Astrocyte of the spinal cord (primary cell): Measurements from ENCODE around the gene CFAP97.

ENCODE experiments used
- DNase-seq: peaks from one replicate; pipeline ENCODE4 v3.0.0; 2011; ENCODE audit warnings: low read depth, low spot score
- H3K4me3 ChIP-seq: 2 replicates; pipeline ENCODE4 v1.5.1; 2011; ENCODE audit warnings: low read depth, mild to moderate bottlenecking, low read length, moderate library complexity
- in situ Hi-C: cut with HindIII; loops from 2 replicates; pipeline ENCODE4 v1.10.0; 2017; ENCODE audit warnings: low sequenced_read_pairs
- TF ChIP-seq, protein P1 (sequence below): IDR thresholded peaks from 2 replicates; pipeline ENCODE4 v1.5.1; 2012; ENCODE audit warnings: low read depth, mild to moderate bottlenecking, low read length, inconsistent platforms

CFAP97 gene

DNA sequence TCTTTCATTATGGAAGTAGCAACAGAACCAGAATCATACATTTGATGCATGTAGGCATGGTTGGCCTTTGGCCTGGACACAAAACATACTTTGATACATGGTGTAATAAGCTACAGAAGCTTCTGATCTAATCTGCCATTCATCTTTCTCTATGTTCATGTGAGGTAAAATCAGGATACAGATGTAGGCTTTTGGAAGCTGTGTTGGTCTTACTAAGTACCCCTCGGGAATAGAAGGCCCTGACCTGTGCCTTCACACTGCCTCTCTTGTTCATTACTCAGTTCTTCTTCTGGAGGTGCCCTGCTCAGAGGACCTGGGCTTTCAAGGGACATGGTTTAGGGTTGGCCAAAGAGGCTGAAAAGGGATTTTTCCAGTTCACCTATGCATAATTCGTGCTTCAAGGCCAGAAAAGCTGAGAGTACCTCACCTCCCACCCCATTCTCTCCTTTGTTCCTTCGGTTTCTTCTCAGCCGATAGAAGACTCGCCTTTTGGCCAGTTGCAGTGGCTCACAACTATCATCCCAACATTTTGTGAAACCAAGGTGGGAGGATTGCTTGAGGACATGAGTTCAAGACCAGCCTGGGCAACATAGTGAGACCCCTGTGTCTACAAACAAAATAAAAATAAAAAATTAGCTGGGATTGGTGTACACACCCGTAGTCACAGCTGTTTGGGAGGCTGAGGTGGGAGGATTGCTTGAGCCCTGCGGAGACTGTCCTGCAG, 31.5 kb upstream of the CFAP97 start:
- DNase-seq = no peak
- TF ChIP-seq, protein P1, sequence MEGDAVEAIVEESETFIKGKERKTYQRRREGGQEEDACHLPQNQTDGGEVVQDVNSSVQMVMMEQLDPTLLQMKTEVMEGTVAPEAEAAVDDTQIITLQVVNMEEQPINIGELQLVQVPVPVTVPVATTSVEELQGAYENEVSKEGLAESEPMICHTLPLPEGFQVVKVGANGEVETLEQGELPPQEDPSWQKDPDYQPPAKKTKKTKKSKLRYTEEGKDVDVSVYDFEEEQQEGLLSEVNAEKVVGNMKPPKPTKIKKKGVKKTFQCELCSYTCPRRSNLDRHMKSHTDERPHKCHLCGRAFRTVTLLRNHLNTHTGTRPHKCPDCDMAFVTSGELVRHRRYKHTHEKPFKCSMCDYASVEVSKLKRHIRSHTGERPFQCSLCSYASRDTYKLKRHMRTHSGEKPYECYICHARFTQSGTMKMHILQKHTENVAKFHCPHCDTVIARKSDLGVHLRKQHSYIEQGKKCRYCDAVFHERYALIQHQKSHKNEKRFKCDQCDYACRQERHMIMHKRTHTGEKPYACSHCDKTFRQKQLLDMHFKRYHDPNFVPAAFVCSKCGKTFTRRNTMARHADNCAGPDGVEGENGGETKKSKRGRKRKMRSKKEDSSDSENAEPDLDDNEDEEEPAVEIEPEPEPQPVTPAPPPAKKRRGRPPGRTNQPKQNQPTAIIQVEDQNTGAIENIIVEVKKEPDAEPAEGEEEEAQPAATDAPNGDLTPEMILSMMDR = no peak
- no peak overlapping the region for H3K4me3 ChIP-seq
- in situ Hi-C loops = no loop called here

DNA sequence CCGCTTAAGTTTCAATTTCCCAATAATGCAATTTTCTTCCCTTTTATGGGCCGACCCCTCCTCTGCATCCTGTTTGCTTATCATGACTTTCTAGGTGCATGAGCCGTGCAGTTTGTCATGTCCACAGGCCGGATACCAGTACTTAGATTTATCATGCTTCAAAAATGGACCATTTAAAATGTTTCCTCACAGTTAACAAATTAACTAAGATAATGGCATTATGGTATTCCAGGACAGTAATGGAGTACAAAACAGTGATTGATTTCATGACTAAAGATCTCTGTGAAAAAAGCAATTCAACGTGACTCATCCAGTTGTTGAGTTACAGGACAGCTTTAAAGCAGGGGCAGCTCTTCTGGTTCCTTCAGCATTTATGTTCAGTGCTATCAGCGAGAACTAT, 28.6 kb upstream of the CFAP97 start:
- TF ChIP-seq, protein P1 = no peak
- no peak for DNase-seq
- H3K4me3 ChIP-seq = no peak overlapping the region
- in situ Hi-C loops = no loop called here

DNA sequence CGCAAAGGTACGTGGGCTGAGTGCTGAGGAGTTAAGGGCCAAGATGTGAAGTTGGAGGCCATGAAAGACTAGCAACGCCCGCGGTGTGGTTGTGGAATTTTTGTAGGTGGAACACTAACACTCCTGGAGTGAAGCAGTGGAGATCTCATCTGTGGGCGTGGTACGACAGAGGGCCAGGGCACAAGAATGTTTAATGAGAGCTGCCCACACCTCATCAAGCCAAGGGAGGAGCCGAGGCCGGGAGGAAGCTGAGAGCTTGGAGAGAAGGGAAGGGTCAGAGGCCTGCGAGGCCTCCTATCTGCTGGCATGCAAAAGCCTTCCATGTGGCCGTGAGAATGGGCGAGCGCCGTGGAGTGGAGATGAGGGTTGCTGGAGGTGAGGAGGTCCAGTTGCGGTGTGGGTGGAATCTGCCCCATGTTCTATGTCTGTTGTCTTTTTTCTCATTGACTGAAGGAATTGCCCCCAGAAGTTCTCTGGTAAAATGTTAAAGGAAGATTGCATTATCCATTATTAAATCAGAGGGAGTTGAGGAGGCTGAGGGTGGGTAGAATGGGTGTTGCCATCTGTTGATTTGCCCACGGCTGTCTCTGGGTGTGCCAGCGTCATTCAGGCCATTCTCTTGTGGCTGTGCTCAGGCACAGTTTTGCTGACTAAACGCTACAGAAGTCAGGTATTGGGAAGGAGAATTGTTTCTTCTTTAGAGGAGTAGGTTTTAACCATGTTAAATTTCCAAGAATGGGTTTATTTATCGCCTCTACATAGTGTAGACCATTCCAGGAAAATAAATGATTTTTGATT, 25.4 kb upstream of the CFAP97 start:
- TF ChIP-seq, protein P1 = no peak
- no peak overlapping the region for H3K4me3 ChIP-seq
- no peak for DNase-seq
- in situ Hi-C loops = no loop called here

DNA sequence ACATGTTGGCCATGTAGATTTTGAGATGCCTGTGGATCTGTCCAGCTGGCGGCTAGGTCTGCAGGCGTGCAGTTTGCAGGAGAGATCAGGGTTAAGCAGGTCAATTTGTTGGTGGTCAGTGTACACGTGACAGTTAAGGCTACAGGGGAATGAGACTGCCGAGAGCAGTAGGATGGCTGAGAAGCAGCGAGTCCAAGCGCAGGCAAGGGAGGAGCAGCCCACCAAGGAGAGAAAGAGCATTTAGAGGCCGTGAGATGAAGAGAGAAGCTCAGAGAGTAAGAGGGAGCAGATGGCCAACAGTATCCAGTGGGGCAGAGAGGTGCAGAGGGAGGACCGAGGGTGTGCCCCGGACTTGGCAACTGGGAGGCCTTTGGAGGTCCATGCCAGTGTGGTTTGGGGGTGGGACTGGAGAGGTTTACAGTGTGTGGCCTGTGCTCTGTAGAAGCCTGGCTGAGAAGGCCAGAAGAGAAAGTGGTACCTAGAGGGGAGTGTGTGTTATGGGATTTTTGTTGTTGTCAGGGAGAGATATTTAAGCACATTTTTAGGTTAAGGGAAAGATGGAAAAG, 24.0 kb upstream of the CFAP97 start:
- no peak for DNase-seq
- TF ChIP-seq, protein P1 = no peak
- in situ Hi-C loops = no loop called here

DNA sequence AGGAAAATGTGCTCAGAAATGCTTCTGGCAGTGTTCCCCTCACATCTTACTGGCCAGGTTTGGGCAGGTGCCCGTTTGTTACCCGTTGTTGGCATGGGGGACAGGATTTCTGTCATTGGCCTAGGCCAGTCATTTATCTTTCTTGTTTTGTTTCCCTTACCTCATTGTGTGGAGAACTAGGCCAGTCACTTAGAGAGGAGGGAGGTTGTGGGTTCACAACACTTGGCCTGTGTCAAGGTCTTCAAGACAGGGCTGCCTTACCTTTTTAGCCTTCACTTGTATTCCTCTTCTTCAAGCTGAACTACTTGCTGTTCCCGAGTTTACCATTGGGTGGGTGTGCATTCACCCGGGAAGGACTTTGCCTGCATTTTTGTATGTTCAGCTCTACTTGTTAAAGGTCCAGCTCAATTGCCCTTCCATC, 23.3 kb upstream of the CFAP97 start:
- TF ChIP-seq, protein P1 = peak; percentile 30

More for the DNA sequence above, 24.0 kb upstream of the CFAP97 start:
- H3K4me3 ChIP-seq = no peak overlapping the region

DNA sequence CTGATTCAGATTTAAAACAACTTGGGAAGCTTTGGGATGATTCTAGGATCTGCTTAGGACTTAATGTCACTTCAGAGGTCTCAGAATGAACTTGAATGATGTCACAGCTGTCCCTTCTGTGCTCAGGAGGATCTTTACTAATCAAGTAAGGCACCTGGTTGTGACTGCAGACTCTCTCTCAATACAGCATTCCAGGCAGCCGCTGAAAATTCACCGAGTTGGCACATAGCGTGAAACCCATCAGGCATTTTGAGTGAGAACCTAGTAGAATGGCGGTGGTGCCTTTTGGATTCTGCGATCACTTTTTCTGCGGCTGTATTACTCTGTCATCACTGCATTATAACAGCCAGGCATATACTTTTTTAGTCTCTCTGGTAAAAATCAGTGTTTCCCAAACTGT, 22.1 kb upstream of the CFAP97 start:
- in situ Hi-C loops = no loop called here
- TF ChIP-seq, protein P1 = no peak
- no peak overlapping the region for H3K4me3 ChIP-seq
- DNase-seq = no peak

More for the DNA sequence above, 23.3 kb upstream of the CFAP97 start:
- in situ Hi-C loops = no loop called here
- H3K4me3 ChIP-seq = no peak overlapping the region
- DNase-seq = no peak
